GM19463 (cell line): ENCODE results near the gene RAPGEF4.
"Not testable (repeated sequence)": the region's sequence is repeated elsewhere in the genome, so short reads cannot be mapped to it uniquely, and the experiment has no call there.

Source experiments
- ATAC-seq: cut with Tn5 transposase; IDR thresholded peaks from one replicate; pipeline ENCODE4 v1.9.1; 2021; ENCODE audit warnings: mild to moderate bottlenecking, moderate library complexity; ENCODE audit not compliant: unreplicated experiment

RAPGEF4 gene

GRCh38 chr2:172725746-172726145, 9.9 kb upstream of the RAPGEF4 start:
- ATAC-seq: no peak

- ATAC-seq: no peak
Observed at GRCh38 chr2:172726172-172726735, 9.4 kb upstream of the RAPGEF4 start.

- ATAC-seq: no peak
Observed at GRCh38 chr2:172730411-172730810, 5.2 kb upstream of the RAPGEF4 start.

- no peak for ATAC-seq
Observed at GRCh38 chr2:172734711-172735581, 699 bp upstream of the RAPGEF4 start.

- ATAC-seq: no peak
Observed at GRCh38 chr2:172736424-172737174, 954 bp downstream of the RAPGEF4 start.

GRCh38 chr2:172739661-172740266, 4.1 kb downstream of the RAPGEF4 start:
- ATAC-seq: no peak

- no peak for ATAC-seq
Observed at GRCh38 chr2:172740856-172741255, 5.2 kb downstream of the RAPGEF4 start.

- ATAC-seq: no peak
Observed at GRCh38 chr2:172742931-172743540, 7.4 kb downstream of the RAPGEF4 start.

- ATAC-seq: no peak
Observed at GRCh38 chr2:172743898-172744297, 8.3 kb downstream of the RAPGEF4 start.

GRCh38 chr2:172745636-172746035, 10.0 kb downstream of the RAPGEF4 start:
- no peak for ATAC-seq

GRCh38 chr2:172748543-172748942, 12.9 kb downstream of the RAPGEF4 start:
- not testable (repeated sequence) for ATAC-seq

- no peak for ATAC-seq
Observed at GRCh38 chr2:172749388-172749787, 13.7 kb downstream of the RAPGEF4 start.

- no peak for ATAC-seq
Observed at GRCh38 chr2:172751564-172751963, 15.9 kb downstream of the RAPGEF4 start.

GRCh38 chr2:172753610-172754009, 18.0 kb downstream of the RAPGEF4 start:
- ATAC-seq: no peak

GRCh38 chr2:172759441-172759840, 23.8 kb downstream of the RAPGEF4 start:
- no peak for ATAC-seq

- no peak for ATAC-seq
Observed at GRCh38 chr2:172761306-172761705, 25.7 kb downstream of the RAPGEF4 start.

- ATAC-seq: no peak
Observed at GRCh38 chr2:172762574-172762973, 26.9 kb downstream of the RAPGEF4 start.

- ATAC-seq: no peak
Observed at GRCh38 chr2:172763079-172763478, 27.4 kb downstream of the RAPGEF4 start.

- ATAC-seq: no peak
Observed at GRCh38 chr2:172765662-172766061, 30.0 kb downstream of the RAPGEF4 start.

- ATAC-seq: no peak
Observed at GRCh38 chr2:172768401-172768800, 32.8 kb downstream of the RAPGEF4 start.

GRCh38 chr2:172769879-172770278, 34.2 kb downstream of the RAPGEF4 start:
- ATAC-seq: no peak
